OCI-LY7 (cell line): Measurements from ENCODE around the gene MAS1. TPM values are rescaled to one million over a fixed set of nuclear protein-coding genes. Genes with fewer than 3 reads are reported as not detected.

Experiments used
- BruUV-seq: library from RNA; stranded (reverse); fragments of 400-500 nt; replicated peaks from 2 replicates; lab custom pipeline; 2021; lab: Mats Ljungman, UMichigan
- CTCF ChIA-PET: fragments of 300-600 bp; sonication (Branson Sonifier 250); formaldehyde crosslinking; loops from one replicate; lab custom pipeline; 2022; ENCODE audit warnings: antibody characterized with exemption; ENCODE audit not compliant: unreplicated experiment; lab: Charles Lee
- POLR2A ChIA-PET: fragments of 300-600 bp; sonication (Branson Sonifier 250); formaldehyde crosslinking; loops from one replicate; lab custom pipeline; 2022; ENCODE audit warnings: antibody characterized with exemption; lab: Charles Lee
- DNase-seq: peaks from one replicate; pipeline ENCODE4 v3.0.0-alpha.2; 2015; ENCODE audit warnings: low spot score
- H2AFZ ChIP-seq: fragments of 200-600 bp; sonication (generic), shearing (Covaris generic); 2 replicates; pipeline ENCODE4 v1.6.1; 2014; ENCODE audit warnings: mild to moderate bottlenecking, antibody characterized with exemption, low read length, moderate library complexity
- H3K27ac ChIP-seq: fragments of 200-600 bp; sonication (generic); 2 replicates; pipeline ENCODE4 v1.5.1; 2014; ENCODE audit warnings: mixed run types, low read depth, mild to moderate bottlenecking, moderate library complexity, low read length, inconsistent platforms; ENCODE audit not compliant: poor library complexity, severe bottlenecking
- H3K36me3 ChIP-seq: fragments of 200-600 bp; sonication (generic); 2 replicates; pipeline ENCODE4 v1.6.1; 2014; ENCODE audit warnings: mild to moderate bottlenecking, antibody characterized with exemption, low read length, moderate library complexity, mixed read lengths; ENCODE audit not compliant: insufficient read depth
- H3K4me1 ChIP-seq: fragments of 200-600 bp; sonication (generic); 2 replicates; pipeline ENCODE4 v1.5.1; 2014; ENCODE audit warnings: mild to moderate bottlenecking, low read length; ENCODE audit not compliant: insufficient read depth, poor library complexity, severe bottlenecking
- H3K4me2 ChIP-seq: fragments of 200-600 bp; sonication (generic); 2 replicates; pipeline ENCODE4 v1.6.1; 2014; ENCODE audit warnings: mild to moderate bottlenecking, low read length
- H3K4me3 ChIP-seq: fragments of 200-600 bp; sonication (generic); 2 replicates; pipeline ENCODE4 v1.5.1; 2014; ENCODE audit warnings: mild to moderate bottlenecking, low read depth, low read length; ENCODE audit not compliant: poor library complexity, severe bottlenecking
- H3K79me2 ChIP-seq: fragments of 200-600 bp; sonication (generic); 2 replicates; pipeline ENCODE4 v1.6.1; 2016; ENCODE audit warnings: low read depth, mild to moderate bottlenecking, low read length, moderate library complexity, mixed read lengths; ENCODE audit not compliant: insufficient read depth
- H3K9me2 ChIP-seq: fragments of 200-600 bp; sonication (generic); 2 replicates; pipeline ENCODE4 v1.6.1; 2016; ENCODE audit warnings: mild to moderate bottlenecking, low read length, mixed read lengths; ENCODE audit not compliant: insufficient read depth
- H3K9me3 ChIP-seq: fragments of 200-600 bp; sonication (generic); 2 replicates; pipeline ENCODE4 v1.6.1; 2014; ENCODE audit warnings: mild to moderate bottlenecking, mixed run types, low read length, mixed read lengths
- H4K20me1 ChIP-seq: fragments of 200-600 bp; sonication (generic); 2 replicates; pipeline ENCODE4 v1.6.1; 2014; ENCODE audit warnings: mild to moderate bottlenecking, antibody characterized with exemption, low read length, moderate library complexity, mixed read lengths; ENCODE audit not compliant: insufficient read depth
- EZH2phosphoT487 ChIP-seq: fragments of 200-600 bp; sonication (generic); IDR thresholded peaks from 2 replicates; pipeline ENCODE4 v1.6.1; 2018; ENCODE audit warnings: low read depth, borderline replicate concordance, mild to moderate bottlenecking, mixed run types, antibody characterized with exemption, low read length, moderate library complexity, mixed read lengths
- intact Hi-C: fragments of 100-400 bp; cut with micrococcal nuclease; formaldehyde crosslinking; loops from one replicate; pipeline ENCODE4 v1.10.0; 2022; ENCODE audit not compliant: unreplicated experiment
- total RNA-seq, 2 experiments: library from RNA; depleted of rRNA in 1 of 2; stranded (reverse); fragments of >200 nt in 1 of 2; shearing (Covaris generic) in 1 of 2; gene quantifications; 2 replicates each; pipeline ENCODE4 v1.2.3, GENCODE V29; 2014 to 2022
- TF ChIP-seq, protein P1 (sequence below): fragments of 200-600 bp; sonication (generic); conservative IDR thresholded peaks from 2 replicates; pipeline ENCODE4 v1.5.1; 2014; ENCODE audit warnings: mild to moderate bottlenecking, antibody characterized with exemption, low read length, moderate library complexity, mixed read lengths

Gene MAS1
- total RNA-seq, 2 experiments from 2014 or later = under 0.01 TPM; not detected in 1

DNA sequence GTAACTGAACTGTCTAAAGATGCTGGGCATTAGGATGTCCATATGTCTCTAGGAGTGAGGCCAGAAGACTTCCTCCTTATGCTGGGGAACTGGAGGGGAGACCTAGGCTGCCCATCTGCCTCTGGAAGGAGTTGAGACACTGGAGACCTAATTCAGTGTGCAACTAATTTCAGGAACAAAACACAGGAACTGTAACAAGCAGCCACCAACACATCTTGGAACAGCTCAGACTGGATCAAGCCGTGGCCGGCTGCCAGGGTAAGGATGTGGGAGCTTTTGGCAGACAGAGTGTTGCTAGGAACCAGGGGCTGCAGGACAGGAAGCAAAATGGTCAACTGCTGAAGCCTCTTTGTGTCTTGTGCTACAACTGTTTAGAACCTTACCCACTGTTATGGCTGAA is 16.4 kb upstream of the MAS1 start:
- Histone ChIP-seq H3K4me2 (no peak overlapping the region), H3K27ac (no peak overlapping the region), H3K4me1 (peaks cover 10% of the 10 kb centered on the region), H4K20me1 (no peaks in the 10 kb centered on the region), H3K4me3 (no peak overlapping the region), H2AFZ (no peak overlapping the region), H3K79me2 (no peaks in the 10 kb centered on the region), H3K9me3 (no peaks in the 10 kb centered on the region), H3K9me2 (no peaks in the 10 kb centered on the region), H3K36me3 (no peaks in the 10 kb centered on the region)
- no peak for TF ChIP-seq EZH2phosphoT487
- TF ChIP-seq, protein P1, sequence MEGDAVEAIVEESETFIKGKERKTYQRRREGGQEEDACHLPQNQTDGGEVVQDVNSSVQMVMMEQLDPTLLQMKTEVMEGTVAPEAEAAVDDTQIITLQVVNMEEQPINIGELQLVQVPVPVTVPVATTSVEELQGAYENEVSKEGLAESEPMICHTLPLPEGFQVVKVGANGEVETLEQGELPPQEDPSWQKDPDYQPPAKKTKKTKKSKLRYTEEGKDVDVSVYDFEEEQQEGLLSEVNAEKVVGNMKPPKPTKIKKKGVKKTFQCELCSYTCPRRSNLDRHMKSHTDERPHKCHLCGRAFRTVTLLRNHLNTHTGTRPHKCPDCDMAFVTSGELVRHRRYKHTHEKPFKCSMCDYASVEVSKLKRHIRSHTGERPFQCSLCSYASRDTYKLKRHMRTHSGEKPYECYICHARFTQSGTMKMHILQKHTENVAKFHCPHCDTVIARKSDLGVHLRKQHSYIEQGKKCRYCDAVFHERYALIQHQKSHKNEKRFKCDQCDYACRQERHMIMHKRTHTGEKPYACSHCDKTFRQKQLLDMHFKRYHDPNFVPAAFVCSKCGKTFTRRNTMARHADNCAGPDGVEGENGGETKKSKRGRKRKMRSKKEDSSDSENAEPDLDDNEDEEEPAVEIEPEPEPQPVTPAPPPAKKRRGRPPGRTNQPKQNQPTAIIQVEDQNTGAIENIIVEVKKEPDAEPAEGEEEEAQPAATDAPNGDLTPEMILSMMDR = no peak
- intact Hi-C loops = no loop called here
- ChIA-PET CTCF (no interaction called here), POLR2A (no interaction called here)
- BruUV-seq = no TSS peak
- DNase-seq = no peak

DNA sequence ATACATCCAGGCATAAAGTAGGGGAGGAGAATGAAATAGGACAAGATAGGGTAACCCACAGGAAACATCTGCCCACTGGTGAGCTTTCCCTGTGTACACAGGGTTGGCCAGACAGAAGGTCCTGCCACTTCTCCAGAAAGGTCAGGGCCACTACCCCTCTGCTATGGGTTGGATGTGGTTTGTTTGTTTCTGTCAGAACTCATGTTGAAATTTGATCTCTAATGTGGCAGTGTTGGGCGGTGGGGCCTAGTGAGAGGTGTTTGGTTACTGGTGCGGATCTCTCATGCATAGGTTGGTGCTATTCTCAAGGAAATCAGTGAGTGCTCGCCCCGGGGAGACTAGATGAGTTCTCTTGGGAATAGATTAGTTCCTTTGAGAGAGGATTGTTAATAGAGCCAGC is 15.6 kb upstream of the MAS1 start:
- CTCF ChIA-PET = no interaction called here
- H3K79me2 ChIP-seq = no peaks in the 10 kb centered on the region
- no peaks in the 10 kb centered on the region for H3K9me2 ChIP-seq
- peak; percentile 24 for DNase-seq
- no TSS peak for BruUV-seq
- POLR2A ChIA-PET = no interaction called here
- no peaks in the 10 kb centered on the region for H4K20me1 ChIP-seq
- intact Hi-C loops = no loop called here
- no peak overlapping the region for H3K4me3 ChIP-seq
- peaks cover 10% of the 10 kb centered on the region for H3K4me1 ChIP-seq
- H2AFZ ChIP-seq = no peak overlapping the region
- no peak overlapping the region for H3K27ac ChIP-seq
- H3K36me3 ChIP-seq = no peaks in the 10 kb centered on the region
- no peak for TF ChIP-seq EZH2phosphoT487
- TF ChIP-seq, protein P1 = no peak
- no peaks in the 10 kb centered on the region for H3K9me3 ChIP-seq
- H3K4me2 ChIP-seq = 0 out of 2 replicates have a peak overlapping the region, but pooled peaks have one; percentile 8

DNA sequence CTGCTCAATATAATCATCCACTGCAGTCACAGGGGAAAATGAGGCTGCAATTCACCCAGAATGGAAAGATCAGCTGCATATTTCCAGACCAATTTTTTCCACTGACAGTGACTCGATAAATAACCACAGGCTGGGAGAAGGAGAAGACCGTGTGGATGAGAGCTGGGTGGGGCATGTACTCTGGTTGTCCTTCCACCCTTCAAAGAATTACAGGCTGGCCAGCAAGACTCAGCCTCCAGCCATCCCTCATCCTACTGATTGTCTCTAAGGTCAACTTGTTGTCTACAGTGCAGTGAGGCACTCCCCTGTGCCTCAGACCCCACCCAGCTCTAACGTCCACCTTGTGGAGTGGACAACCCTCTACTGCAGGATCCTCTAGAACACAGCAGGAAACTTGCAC is 14.5 kb upstream of the MAS1 start:
- Histone ChIP-seq H3K27ac (no peak overlapping the region), H3K4me2 (no peak overlapping the region), H3K9me3 (no peaks in the 10 kb centered on the region), H3K4me3 (no peak overlapping the region), H3K9me2 (no peaks in the 10 kb centered on the region), H3K36me3 (no peaks in the 10 kb centered on the region), H3K4me1 (peaks cover 10% of the 10 kb centered on the region), H2AFZ (no peak overlapping the region), H4K20me1 (no peaks in the 10 kb centered on the region), H3K79me2 (no peaks in the 10 kb centered on the region)
- no TSS peak for BruUV-seq
- POLR2A ChIA-PET = interaction anchor here (0.8 kb wide), 1 partner anchor 66 kb away, joined by 3 read pairs; no protein-coding TSS in a partner anchor
- TF ChIP-seq EZH2phosphoT487 = no peak
- TF ChIP-seq, protein P1 = no peak
- CTCF ChIA-PET = no interaction called here
- no peak for DNase-seq
- intact Hi-C loops = no loop called here
